Brain microvascular endothelial cell (primary cell): Measurements from ENCODE around the gene NSG1.

Experiments
- DNase-seq: peaks from one replicate; pipeline ENCODE4 v3.0.0-alpha.2; 2020
- H3K27ac ChIP-seq: fragments of 250-450 bp; sonication (Bioruptor Pico); 2 replicates; pipeline ENCODE4 v1.5.1; 2020; ENCODE audit warnings: mild to moderate bottlenecking, moderate library complexity
- H3K27me3 ChIP-seq: fragments of 250-450 bp; sonication (Bioruptor Pico); replicated peaks from 2 replicates; pipeline ENCODE4 v1.5.1; 2020; ENCODE audit warnings: mild to moderate bottlenecking
- H3K36me3 ChIP-seq: fragments of 250-450 bp; sonication (Bioruptor Pico); replicated peaks from 2 replicates; pipeline ENCODE4 v1.5.1; 2020; ENCODE audit warnings: mild to moderate bottlenecking
- H3K4me3 ChIP-seq: 2 replicates; pipeline ENCODE4 v1.5.1; 2011; ENCODE audit warnings: low read depth, mild to moderate bottlenecking, control low read depth, low read length, moderate library complexity
- in situ Hi-C: cut with HindIII; loops from 2 replicates; pipeline ENCODE4 v1.10.0; 2017; ENCODE audit warnings: low sequenced_read_pairs, low pct_ligation_motif_present
- TF ChIP-seq, protein P1 (sequence below): IDR thresholded peaks from 2 replicates; pipeline ENCODE4 v1.5.1; 2011; ENCODE audit warnings: low read depth, mild to moderate bottlenecking, moderate library complexity, low read length, control low read depth, inconsistent platforms; ENCODE audit errors: missing control alignments

The NSG1 gene

DNA sequence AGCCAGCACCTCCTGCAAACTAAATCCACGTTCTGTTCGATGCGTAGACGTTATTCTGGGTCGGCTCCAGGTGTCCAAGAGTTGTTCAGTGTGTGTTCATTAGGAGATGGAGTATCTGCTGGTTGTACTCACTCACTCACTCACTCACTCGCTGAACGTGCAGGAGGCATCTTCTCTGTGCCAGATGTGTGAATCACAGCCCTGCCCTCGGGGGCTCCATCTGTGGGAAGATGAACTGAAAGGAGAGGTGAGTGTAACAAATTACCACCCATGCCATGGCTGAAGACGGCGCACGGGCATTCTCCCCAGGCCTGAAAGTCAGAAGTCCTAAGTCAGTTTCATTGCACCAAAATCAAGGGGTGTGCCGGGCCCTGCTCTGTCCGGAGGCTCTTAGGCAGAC is 16.1 kb downstream of the NSG1 start:
- H3K36me3 ChIP-seq, result no peaks in the 10 kb centered on the region
- TF ChIP-seq, protein P1, sequence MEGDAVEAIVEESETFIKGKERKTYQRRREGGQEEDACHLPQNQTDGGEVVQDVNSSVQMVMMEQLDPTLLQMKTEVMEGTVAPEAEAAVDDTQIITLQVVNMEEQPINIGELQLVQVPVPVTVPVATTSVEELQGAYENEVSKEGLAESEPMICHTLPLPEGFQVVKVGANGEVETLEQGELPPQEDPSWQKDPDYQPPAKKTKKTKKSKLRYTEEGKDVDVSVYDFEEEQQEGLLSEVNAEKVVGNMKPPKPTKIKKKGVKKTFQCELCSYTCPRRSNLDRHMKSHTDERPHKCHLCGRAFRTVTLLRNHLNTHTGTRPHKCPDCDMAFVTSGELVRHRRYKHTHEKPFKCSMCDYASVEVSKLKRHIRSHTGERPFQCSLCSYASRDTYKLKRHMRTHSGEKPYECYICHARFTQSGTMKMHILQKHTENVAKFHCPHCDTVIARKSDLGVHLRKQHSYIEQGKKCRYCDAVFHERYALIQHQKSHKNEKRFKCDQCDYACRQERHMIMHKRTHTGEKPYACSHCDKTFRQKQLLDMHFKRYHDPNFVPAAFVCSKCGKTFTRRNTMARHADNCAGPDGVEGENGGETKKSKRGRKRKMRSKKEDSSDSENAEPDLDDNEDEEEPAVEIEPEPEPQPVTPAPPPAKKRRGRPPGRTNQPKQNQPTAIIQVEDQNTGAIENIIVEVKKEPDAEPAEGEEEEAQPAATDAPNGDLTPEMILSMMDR, result no peak
- H3K27me3 ChIP-seq, result no peaks in the 10 kb centered on the region
- no peak overlapping the region for H3K4me3 ChIP-seq
- in situ Hi-C loops, result no loop called here
- H3K27ac ChIP-seq, result no peak overlapping the region
- DNase-seq, result no peak

DNA sequence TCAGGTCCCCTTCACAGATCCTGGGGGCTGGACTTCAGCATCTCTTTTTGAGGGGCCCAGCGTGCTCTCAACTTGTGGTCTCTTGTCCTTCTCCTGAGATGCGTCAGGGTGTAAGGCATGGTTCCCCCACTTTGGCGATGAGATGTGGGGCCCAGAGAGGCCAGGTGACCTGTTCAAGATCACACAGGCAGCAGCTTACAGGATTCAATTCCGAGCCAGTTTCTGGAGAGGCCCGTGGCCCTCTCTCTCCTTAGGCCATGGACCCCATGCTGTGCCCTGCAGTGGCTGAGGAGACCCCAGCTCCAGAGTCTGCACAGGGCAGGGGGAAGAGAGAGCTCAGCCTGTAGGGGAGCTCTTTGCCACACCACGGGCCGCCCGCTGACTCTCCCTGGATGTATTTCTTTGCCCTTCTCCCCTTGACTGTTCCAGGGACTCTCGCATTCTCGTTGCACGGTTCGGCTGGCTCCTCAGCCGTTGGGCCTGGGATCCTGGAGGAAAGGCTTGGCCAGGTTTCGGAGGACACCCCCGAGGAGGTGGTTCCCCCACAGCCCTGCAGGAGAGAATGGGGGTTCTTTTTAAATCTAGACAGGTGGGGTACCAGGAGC is 18.6 kb downstream of the NSG1 start:
- no peak for DNase-seq
- H3K4me3 ChIP-seq, result no peak overlapping the region
- H3K27me3 ChIP-seq, result no peaks in the 10 kb centered on the region
- in situ Hi-C loops, result no loop called here
- H3K27ac ChIP-seq, result no peak overlapping the region
- H3K36me3 ChIP-seq, result no peaks in the 10 kb centered on the region
- TF ChIP-seq, protein P1, result no peak

DNA sequence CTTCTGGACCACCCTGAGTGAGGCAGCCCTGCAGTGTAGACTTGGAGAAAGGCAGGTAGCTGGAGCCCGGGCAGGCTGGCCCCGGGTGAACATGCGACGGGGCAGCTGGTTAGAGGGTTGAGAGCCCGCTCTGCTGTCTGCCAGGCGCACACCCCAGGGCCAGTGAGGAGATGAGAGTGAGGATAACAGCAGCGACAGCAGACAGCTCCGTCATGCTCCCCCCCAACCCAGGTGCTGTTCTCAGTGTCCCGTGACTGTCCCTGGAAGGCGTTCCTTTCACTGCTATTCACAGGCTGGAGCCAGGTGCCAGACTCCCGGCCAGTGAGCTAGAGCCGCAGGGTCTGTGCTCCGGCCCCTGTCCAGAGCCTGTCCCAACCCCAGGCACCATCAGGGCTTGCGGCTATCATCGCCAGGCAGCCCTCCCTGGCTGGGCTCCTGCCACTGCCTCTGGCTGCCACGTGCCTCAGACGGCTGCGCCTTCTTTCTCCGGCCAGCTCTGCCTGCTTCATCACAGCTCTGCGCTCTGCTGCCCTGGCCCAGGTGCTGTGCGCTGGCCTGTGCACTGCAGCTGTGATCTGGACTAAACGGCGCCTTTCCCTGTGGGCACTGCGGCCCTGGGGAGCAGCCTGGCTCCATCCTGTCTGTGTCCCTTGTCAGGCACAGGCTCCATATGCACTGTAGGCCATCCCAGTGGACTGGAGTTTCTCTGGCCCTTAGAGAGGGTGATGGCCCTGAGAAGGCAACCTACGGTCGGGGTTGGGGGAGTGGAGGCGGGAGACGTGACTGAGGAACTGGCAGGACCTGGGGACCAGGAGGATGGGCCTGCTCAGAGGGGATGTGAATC is 19.8 kb downstream of the NSG1 start:
- Histone ChIP-seq H3K4me3 (no peak overlapping the region), H3K27me3 (no peaks in the 10 kb centered on the region), H3K36me3 (no peaks in the 10 kb centered on the region), H3K27ac (no peak overlapping the region)
- in situ Hi-C loops, result no loop called here
- DNase-seq, result no peak
- TF ChIP-seq, protein P1, result no peak

DNA sequence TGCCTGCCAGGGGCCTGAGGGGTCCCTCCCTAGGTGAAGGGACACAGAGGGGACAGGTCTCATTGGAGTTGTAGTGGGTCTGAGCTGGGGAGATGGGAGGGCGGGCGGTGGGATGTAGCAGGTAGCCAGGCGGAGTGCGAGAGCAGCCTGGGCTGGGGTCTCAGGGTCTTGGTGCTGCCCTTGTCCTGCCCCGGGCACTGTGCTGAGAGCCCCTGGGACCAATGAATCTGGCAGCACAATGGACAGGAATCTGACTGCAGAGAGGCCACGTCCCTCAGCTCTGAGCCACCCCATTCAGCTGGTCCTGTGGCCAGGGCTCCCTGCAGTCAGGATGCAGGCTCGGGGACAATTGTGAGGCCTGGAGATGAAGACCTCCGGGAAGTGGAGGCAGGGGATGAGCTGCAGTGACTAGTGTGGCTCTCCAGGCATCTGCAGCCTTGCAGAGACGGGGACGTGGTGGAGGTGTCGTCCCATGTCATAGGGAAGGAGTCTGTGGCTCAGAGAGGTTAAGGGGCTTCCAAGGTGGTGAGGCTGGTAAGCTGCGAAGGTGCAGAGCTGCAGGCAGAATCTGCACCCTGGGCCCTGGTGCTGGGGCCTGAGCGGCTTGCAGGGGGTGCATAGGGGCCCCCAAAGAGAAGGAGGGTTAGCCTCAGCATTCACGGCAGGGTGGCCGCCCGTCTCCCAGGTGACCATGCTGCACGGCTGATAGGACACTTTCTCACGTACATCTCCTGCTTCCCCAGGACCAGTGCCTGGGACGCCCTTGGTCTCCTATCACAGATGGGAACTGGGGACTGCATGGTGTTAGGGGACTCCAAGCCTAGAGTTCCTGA is 20.6 kb downstream of the NSG1 start:
- Histone ChIP-seq H3K36me3 (no peaks in the 10 kb centered on the region), H3K27me3 (no peaks in the 10 kb centered on the region), H3K4me3 (no peak overlapping the region), H3K27ac (no peak overlapping the region)
- TF ChIP-seq, protein P1, result no peak
- in situ Hi-C loops, result no loop called here
- DNase-seq, result no peak

DNA sequence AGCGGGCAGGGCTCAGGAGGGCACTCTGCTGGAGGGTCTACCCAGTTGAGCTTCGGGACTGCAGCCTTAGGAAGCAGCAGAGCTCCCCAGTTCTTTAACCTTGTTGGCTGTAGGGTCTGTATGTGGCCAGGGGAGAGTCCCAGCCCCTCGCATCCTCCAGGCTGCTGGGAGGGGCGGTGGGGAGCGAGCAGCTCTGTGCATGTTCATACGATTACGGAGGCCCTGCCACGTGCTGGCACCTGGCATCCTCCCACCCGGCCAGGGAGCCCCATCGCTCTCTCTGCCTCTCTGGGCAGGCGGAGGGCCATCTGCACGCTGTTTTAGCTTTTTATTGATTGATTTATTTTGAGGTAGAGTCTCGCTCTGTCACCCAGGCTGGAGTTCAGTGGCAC is 21.2 kb downstream of the NSG1 start:
- no peak for DNase-seq
- Histone ChIP-seq H3K36me3 (no peaks in the 10 kb centered on the region), H3K27ac (no peak overlapping the region), H3K27me3 (no peaks in the 10 kb centered on the region), H3K4me3 (no peak overlapping the region)
- in situ Hi-C loops, result no loop called here
- TF ChIP-seq, protein P1, result no peak
